B cell (primary cell): Measurements from ENCODE around the gene GNG7.

ENCODE experiments used
- CTCF ChIP-seq: fragments of 200-600 bp; IDR thresholded peaks from one replicate; pipeline ENCODE4 v1.8.0; 2022; ENCODE audit warnings: antibody characterized with exemption, mild to moderate bottlenecking
- EZH2 ChIP-seq: IDR thresholded peaks from 2 replicates; pipeline ENCODE4 v1.6.1; 2012; ENCODE audit warnings: borderline replicate concordance, low read depth, mild to moderate bottlenecking, moderate library complexity, low read length; ENCODE audit not compliant: insufficient read depth, poor library complexity, severe bottlenecking

GRCh38 chr19:2577722-2578335, 124.7 kb downstream of the GNG7 start:
- no peak for TF ChIP-seq CTCF
- TF ChIP-seq EZH2: no peak
